Globus pallidus (tissue), 1 donor: ENCODE measurements around the gene NT5E.
A peak's percentile ranks its signal among the peaks of the same experiment; 100 is the strongest.
"Not testable (repeated sequence)": the region's sequence is repeated elsewhere in the genome, so short reads cannot be mapped to it uniquely, and the experiment has no call there.

Experiments
- DNase-seq: peaks from one replicate; pipeline ENCODE4 v3.0.0-alpha.2; 2015; ENCODE audit warnings: low spot score

Gene NT5E

DNA sequence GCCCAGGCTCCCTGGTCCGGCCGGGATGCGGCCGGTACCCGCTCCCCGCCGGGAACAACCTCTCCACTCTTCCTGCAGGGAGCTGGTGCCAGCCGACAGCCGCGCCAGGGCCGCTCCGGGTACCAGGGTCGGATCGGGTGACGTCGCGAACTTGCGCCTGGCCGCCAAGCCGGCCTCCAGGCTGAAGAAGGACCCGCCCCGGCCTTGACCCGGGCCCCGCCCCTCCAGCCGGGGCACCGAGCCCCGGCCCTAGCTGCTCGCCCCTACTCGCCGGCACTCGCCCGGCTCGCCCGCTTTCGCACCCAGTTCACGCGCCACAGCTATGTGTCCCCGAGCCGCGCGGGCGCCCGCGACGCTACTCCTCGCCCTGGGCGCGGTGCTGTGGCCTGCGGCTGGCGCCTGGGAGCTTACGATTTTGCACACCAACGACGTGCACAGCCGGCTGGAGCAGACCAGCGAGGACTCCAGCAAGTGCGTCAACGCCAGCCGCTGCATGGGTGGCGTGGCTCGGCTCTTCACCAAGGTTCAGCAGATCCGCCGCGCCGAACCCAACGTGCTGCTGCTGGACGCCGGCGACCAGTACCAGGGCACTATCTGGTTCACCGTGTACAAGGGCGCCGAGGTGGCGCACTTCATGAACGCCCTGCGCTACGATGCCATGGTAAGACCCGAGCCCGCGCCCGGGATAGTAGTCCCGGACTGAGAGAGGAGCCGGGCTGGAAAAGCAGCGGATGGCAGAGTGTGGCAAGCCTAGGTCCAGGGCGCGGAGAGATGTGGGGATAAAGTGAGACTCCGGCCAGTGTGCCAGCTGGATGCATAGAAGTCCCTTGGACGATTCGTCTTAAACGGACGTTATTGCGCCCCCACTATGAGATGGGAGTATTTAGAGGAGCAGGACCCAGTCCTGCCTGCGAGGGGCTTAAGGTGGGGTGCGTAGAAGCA is at the start of gene NT5E:
TSS of gene NT5E (plus strand) at position 266 of the 942 bp plus-strand sequence. CDS start at position 323, 57 bp downstream.
- DNase-seq = peak; percentile 65

- no peak for DNase-seq
Measured at GRCh38 chr6:85400331-85400730, 49.6 kb upstream of the NT5E start.

DNA sequence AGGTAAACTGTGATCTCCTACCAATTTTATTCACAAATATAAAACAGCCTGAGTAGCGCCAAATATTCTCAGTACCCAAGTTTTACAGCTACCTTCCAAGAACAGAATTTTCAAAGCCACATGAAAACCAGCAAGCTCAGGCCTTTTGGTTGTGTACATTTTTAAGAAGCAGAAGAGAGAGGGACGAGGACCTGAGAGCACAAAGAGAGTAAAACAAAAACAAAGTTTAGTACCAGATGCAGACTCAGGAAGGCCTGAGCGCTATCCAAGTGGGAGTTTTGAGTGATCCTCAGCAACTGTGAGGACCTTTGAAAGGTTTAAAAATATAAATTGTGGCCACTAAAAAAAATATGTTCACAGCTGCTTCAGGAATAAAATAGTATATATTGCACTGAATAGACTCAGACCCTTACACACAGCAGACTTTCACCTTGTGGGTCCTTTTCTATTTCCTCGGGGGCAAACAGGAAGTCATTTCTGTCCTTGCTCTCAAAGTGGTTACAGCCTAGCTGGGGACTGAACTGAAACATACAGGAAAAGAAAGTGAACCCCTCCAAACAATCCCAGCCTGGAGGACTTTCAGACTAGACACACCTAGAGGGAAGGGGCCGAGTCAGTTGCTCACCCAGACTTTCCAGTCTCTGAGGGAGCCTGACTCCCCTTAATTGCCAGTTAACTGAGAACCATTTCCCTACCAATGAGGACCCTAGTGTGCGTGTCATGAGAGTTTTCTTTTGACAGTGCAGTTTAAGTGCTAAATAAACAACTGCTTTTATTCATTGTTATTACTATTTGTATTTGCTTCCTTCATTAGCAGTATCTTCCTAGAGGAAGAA is 48.5 kb upstream of the NT5E start:
- DNase-seq = no peak

- no peak for DNase-seq
Measured at GRCh38 chr6:85402071-85402470, 47.8 kb upstream of the NT5E start.

- DNase-seq = no peak
Measured at GRCh38 chr6:85402922-85403321, 47.0 kb upstream of the NT5E start.

DNA sequence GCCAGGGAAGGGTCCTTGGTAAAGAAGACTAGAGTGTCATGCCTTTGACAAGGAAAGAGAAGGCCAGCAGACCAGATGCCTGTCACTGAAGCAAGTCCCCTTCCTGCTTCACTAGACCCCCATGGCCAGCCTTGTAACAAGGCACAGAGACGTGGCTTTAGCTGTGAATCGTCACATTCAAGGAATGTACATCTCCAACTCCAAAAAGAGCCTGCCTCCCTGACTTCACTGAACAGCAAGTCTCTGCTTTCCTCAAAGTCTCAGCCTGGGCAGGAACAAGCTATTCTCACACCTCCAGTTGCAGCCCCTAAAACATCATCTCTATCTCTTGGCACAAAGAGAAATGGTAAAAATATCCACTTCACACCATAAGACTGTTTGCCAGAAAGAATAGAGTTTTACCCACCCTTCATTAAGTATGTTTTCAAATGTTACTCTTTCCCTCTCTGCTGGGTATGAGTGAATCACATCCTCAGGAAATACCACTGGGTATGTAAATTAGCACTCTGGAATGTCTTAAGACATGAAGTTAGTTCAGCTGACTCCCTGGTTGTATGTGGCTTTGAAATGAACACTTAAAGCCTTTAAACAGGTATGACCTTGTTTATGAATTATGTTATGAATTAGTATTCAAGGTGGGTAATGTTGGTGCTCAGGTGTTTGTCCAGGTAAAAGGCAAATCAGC is 46.4 kb upstream of the NT5E start:
- DNase-seq = no peak

DNA sequence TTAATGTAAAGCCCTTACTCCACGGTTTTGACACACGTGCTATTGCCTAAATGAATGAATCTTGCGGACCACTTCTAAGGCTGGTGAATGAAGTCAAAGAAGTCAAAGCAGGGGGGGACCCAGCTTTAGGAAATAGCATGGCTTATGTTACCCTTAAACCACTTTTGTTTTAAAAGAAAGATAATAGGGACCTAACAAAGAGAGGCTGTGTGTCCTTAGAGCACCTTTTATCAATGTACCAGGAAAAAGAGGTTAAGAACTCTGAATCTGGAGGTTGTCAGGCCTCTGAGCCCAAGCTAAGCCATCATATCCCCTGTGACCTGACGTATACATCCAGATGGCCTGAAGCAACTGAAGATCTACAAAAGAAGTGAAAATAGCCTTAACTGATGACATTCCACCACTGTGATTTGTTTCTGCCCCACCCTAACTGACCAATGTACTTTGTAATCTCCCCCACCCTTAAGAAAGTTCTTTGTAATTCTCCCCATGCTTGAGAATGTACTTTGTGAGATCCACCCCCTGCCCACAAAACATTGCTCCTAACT is 45.8 kb upstream of the NT5E start:
- not testable (repeated sequence) for DNase-seq

GRCh38 chr6:85404564-85405174 is 45.2 kb upstream of the NT5E start:
- no peak for DNase-seq

DNA sequence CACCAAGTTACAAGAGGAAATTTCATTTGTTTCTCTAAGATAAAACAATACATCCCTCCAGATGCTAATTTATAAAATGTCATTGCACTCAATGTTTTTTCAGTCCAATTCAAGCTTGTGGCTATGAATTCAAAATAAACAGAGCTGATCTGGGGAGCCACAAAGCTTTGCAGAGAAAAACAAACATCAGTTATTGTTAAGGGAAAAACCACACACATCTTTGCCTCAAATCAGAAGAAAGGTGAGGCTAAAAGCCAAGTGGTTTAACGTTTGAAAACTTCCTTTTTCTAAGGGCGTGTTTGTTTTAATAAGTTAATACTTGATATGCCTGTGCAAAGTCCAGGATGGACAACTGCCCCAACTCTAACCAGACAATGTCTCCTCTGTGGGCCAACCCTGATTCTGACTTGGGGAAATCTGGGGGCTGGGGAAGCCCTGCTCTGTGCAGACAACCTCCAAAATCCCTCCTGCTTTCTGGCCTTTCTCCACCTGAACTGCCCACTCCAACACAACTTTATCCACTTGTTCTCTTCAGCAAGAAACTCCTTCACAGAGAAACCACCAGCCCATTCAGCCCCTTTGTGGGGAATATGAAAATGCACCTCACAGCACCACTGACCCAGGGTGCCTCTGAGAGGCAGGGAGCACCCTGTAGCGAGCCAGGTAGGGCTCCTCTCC is 44.6 kb upstream of the NT5E start:
- DNase-seq = no peak

DNA sequence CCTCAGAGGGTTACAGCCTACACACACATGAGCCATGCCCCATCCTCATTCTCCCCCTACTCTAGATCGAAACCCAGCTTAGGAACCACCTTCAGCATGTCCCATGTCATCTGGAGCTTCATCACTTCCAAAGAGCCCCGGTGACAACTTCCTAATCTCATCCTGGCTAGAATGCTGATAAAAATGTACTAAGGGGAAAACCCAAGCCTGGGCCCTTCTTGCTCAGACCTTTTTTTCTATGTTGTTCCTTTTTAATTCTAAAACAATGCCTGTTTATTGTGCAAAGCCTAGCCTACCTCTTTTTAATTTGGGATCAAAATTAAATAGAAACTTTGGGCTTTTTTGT is 44.1 kb upstream of the NT5E start:
- DNase-seq = no peak

DNA sequence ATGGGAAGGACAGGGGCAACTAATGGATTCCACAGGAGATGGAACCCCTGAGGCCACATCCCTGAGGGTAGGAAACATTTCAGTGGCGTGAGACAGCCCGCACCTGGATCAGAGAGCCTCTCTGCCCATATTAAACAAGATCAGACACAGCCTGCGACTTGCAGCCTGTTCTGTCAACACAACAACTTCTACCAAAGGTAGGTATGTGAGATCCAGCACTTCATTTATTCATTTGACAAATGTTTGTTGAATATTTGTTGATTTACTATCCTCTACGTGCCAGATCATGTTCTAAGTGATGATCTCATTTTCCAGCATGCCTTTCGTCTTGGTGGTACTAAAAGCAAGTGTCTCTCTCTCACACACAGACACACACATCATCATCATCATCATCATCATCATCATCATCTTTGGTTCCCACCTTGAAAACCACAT is 43.2 kb upstream of the NT5E start:
- DNase-seq = no peak

DNA sequence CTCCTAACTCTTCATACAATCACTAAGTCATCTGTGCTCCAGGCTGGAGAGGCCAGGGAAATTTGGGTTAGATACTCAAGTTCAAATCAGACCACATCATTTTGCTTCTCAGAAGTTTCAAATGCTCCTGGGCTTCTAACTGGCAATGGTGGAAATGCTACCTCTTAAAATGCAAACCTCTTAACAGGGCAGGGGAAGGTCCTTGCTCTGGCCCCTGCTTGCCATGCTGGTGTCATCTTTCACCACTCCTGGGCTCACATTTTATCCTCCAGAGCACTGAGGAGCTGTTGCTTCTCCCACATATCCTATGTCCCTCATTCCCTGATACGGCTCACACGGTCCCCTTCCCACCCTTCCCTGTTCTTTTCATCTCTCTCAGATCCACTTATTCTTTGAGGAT is 41.8 kb upstream of the NT5E start:
- DNase-seq = no peak

DNA sequence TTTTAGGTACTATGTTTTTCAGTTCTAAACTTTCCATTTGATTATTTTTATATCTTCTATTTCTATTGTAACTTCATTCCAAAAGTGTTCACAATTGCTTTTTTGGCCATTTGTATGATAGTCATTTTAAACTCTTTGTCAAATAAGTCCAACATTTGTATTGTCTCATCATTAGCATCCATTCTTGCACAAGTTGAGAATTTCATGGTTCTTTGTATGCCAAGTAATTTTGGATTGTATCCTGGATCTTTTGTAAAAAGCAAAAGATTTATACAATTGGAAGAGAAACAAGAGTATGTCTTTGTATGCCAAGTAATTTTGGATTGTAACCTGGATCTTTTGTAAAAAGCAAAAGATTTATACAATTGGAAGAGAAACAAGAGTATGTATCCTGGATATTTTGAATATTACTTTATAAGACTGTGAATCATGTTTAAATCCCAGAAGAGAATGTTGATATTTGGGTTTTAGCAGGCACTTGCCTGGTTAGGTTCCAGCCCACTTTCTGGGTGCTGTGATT is 36.9 kb upstream of the NT5E start:
- no peak for DNase-seq

GRCh38 chr6:85416049-85416448 is 33.8 kb upstream of the NT5E start:
- no peak for DNase-seq

- no peak for DNase-seq
Measured at GRCh38 chr6:85416766-85417165, 33.1 kb upstream of the NT5E start.

- DNase-seq = no peak
Measured at GRCh38 chr6:85417336-85417735, 32.5 kb upstream of the NT5E start.

DNA sequence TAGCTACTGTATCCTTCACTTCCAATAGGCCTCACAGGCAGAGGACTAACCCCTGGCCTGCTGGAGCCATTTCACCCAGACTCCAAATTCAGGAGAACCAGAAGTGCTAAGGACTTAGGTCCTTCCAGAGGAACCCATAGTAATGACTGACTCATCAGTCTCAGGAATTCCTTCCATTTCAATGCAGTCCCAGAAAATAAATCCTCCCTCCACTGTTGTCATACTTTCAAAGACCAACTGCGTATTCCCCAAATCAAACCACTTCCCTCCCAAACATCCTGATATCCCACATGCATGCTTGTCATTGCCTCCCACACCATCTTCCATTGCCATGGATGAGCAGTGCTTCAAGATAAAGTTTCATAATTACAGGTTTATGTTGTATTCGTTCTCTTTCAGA is 31.8 kb upstream of the NT5E start:
- no peak for DNase-seq

- DNase-seq = no peak
Measured at GRCh38 chr6:85419046-85419759, 30.7 kb upstream of the NT5E start.

GRCh38 chr6:85420551-85420950 is 29.3 kb upstream of the NT5E start:
- no peak for DNase-seq

- no peak for DNase-seq
Measured at GRCh38 chr6:85421181-85421580, 28.7 kb upstream of the NT5E start.
